ENCODE measurements around the gene CREB1. TPM values are rescaled to one million over a fixed set of nuclear protein-coding genes. Genes with fewer than 3 reads are reported as not detected.

The CREB1 gene
- total and polyA plus RNA-seq, 9 of the 15 experiments (the other 6 are each of a cell fraction or from before 2014, with no cell fraction given): 8.9 to 51.3 (median 19.5) TPM

DNA sequence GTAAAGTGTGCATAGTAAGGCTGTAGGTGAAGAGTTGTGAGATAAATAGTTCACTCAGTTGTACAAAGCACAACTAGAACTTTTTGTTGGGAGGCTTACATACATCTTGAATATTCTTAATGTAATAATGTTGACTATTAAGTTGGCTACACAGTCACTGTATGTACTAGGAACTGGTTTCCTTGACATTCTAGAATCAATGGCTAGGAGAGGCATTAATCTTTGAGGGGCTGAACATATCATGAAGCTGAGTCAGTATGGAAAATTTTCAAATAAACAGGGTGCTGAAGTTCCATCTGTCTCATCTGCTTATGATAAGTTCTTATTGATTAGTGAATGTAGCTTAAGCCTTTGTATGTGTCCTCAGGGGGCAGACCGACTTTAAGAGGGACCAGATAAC lies 72.0 kb downstream of the CREB1 start:
- intact Hi-C loops (cut with micrococcal nuclease): no loop called here
- in situ Hi-C loops (cut with MboI): no loop called here

GRCh38 chr2:207603486-207603885 lies 73.7 kb downstream of the CREB1 start:
- WGBS (ENCODE audit: insufficient coverage, low coverage, missing lambda C conversion rate): 23% methylated on average over 2 of the region's 2 CpGs
- CTCF ChIA-PET (ENCODE audit: low intra/inter-chr PET ratio): no interaction called here
- intact Hi-C loops (cut with micrococcal nuclease) (no loop called here), in situ Hi-C loops (cut with MboI) (no loop called here)
- Histone ChIP-seq H2AFZ (ENCODE audit: low read depth, low read length) (no peak overlapping the region), H3K4me1 (replicated peaks in 1 of 2; ENCODE audit: control insufficient read depth in 2 of 2, insufficient read depth in 2 of 2, low read length in 2 of 2) (no peaks in the 10 kb centered on the region), H3K4me2 (ENCODE audit: insufficient read depth, low read length) (no peak overlapping the region), H3K79me2 (ENCODE audit: control insufficient read depth, insufficient read depth, low read length) (no peaks in the 10 kb centered on the region), H3K4me3 (no peak overlapping the region), H3K9me1 (ENCODE audit: control insufficient read depth, insufficient read depth, low read length) (no peaks in the 10 kb centered on the region), H3K9ac (ENCODE audit: insufficient read depth in 1 of 2, low read depth in 2 of 2, low read length in 2 of 2) (no peak overlapping the region), H4K20me1 (replicated peaks; ENCODE audit: control insufficient read depth, insufficient read depth, low read length) (no peaks in the 10 kb centered on the region), H3K9me3 (replicated peaks; ENCODE audit: control insufficient read depth, insufficient read depth, low read depth, low read length) (no peaks in the 10 kb centered on the region), H3K27me3 (ENCODE audit: control insufficient read depth in 2 of 2, insufficient read depth in 2 of 2, low read length in 2 of 2) (no peaks in the 10 kb centered on the region), H3K36me3 (ENCODE audit: control insufficient read depth, insufficient read depth, low read length) (peaks cover 5% of the 10 kb centered on the region; the same call in 1 of the 3 replicates), H3K27ac (ENCODE audit: extremely low read depth, low read depth, low read length) (no peak overlapping the region)
- no peak for FAIRE-seq
- POLR2A ChIA-PET: no interaction called here
- DNase-seq (ENCODE audit: extremely low read depth in 1 of 4, low spot score in 3 of 4): no peak
- no TSS peak for BruUV-seq (replicated peaks)
- ATAC-seq: 0 out of 3 replicates have a peak, but pooled peaks have one; percentile 43
- TF ChIP-seq, protein P1, sequence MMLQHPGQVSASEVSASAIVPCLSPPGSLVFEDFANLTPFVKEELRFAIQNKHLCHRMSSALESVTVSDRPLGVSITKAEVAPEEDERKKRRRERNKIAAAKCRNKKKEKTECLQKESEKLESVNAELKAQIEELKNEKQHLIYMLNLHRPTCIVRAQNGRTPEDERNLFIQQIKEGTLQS (IDR thresholded peaks at IDR 0.05): peak; percentile 67; the same call in 1 of the 2 replicates
- TF ChIP-seq, protein P1 (CRISPR knock-in tag; conservative IDR thresholded peaks at IDR 0.05): no peak
- TF ChIP-seq PBX2 (CRISPR knock-in tag; IDR thresholded peaks at IDR 0.05; ENCODE audit: low read depth): no peak
- peak; percentile 65 for TF ChIP-seq PBX2 (tag; conservative IDR thresholded peaks at IDR 0.05; ENCODE audit: low read depth)
- peak; percentile 91 for TF ChIP-seq MEIS2 (IDR thresholded peaks at IDR 0.05; ENCODE audit: partially characterized antibody)
- no peak for TF ChIP-seq TEAD2 (tag; IDR thresholded peaks at IDR 0.05)
- TF ChIP-seq ATF7 (IDR thresholded peaks at IDR 0.05): 0 out of 2 replicates have a peak, but pooled peaks have one; percentile 30

More for the DNA sequence above, 72.0 kb downstream of the CREB1 start:
- Histone ChIP-seq H3K27ac (ENCODE audit: extremely low read depth, low read depth, low read length) (no peak overlapping the region), H3K79me2 (ENCODE audit: control insufficient read depth, insufficient read depth, low read length) (no peaks in the 10 kb centered on the region), H2AFZ (ENCODE audit: low read depth, low read length) (no peak overlapping the region), H3K27me3 (ENCODE audit: control insufficient read depth in 2 of 2, insufficient read depth in 2 of 2, low read length in 2 of 2) (no peaks in the 10 kb centered on the region), H3K4me3 (no peak overlapping the region), H4K20me1 (replicated peaks; ENCODE audit: control insufficient read depth, insufficient read depth, low read length) (no peaks in the 10 kb centered on the region), H3K9me1 (ENCODE audit: control insufficient read depth, insufficient read depth, low read length) (no peaks in the 10 kb centered on the region), H3K36me3 (ENCODE audit: control insufficient read depth, insufficient read depth, low read length) (peaks cover 20% of the 10 kb centered on the region; the same call in 1 of the 3 replicates), H3K4me1 (replicated peaks in 1 of 2; ENCODE audit: control insufficient read depth in 2 of 2, insufficient read depth in 2 of 2, low read length in 2 of 2) (no peaks in the 10 kb centered on the region), H3K4me2 (ENCODE audit: insufficient read depth, low read length) (no peak overlapping the region), H3K9me3 (replicated peaks; ENCODE audit: control insufficient read depth, insufficient read depth, low read depth, low read length) (no peaks in the 10 kb centered on the region), H3K9ac (ENCODE audit: insufficient read depth in 1 of 2, low read depth in 2 of 2, low read length in 2 of 2) (no peak overlapping the region)
- FAIRE-seq (no peak), ATAC-seq (no peak), DNase-seq (ENCODE audit: extremely low read depth in 1 of 4, low spot score in 3 of 4) (no peak)
- 71% methylated on average over 1 of the region's 1 CpG for WGBS (ENCODE audit: insufficient coverage, low coverage, missing lambda C conversion rate)
- BruUV-seq (replicated peaks): no TSS peak
- TF ChIP-seq, protein P2, sequence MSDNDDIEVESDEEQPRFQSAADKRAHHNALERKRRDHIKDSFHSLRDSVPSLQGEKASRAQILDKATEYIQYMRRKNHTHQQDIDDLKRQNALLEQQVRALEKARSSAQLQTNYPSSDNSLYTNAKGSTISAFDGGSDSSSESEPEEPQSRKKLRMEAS (CRISPR knock-in tag; IDR thresholded peaks at IDR 0.05): no peak
- TF ChIP-seq RBM25 (IDR thresholded peaks at IDR 0.05; ENCODE audit: low read depth, low read length, severe bottlenecking): no peak
- TF ChIP-seq NEUROD1 (IDR thresholded peaks at IDR 0.05; ENCODE audit: borderline replicate concordance, low read depth, low read length, partially characterized antibody): no peak
- TF ChIP-seq NFIX (CRISPR knock-in tag; IDR thresholded peaks at IDR 0.05; ENCODE audit: low read depth): no peak
- no peak for TF ChIP-seq ZNF316 (IDR thresholded peaks at IDR 0.05)
- TF ChIP-seq BDP1 (IDR thresholded peaks at IDR 0.05; ENCODE audit: insufficient read depth, insufficient read length): no peak
- TF ChIP-seq ZNF232 (CRISPR knock-in tag; IDR thresholded peaks at IDR 0.05): no peak
- TF ChIP-seq SMARCB1 (IDR thresholded peaks at IDR 0.05; ENCODE audit: insufficient read length, low read depth): no peak
- TF ChIP-seq RB1 (IDR thresholded peaks at IDR 0.05; ENCODE audit: low read depth): no peak
- CTCF ChIA-PET (ENCODE audit: low intra/inter-chr PET ratio): no interaction called here
- POLR2A ChIA-PET: interaction anchor here (0.7 kb wide), 1 partner anchor 13 kb away, joined by 3 read pairs; no protein-coding TSS in a partner anchor

All from K562 (cell line).